ENCODE measurements around the gene KRTAP13-3. TPM values are rescaled to one million over a fixed set of nuclear protein-coding genes. Genes with fewer than 3 reads are reported as not detected.

Gene KRTAP13-3
- total RNA-seq, 1 donor from 2014 or later: not detected

Other genes with a start within 250 kb of the KRTAP13-3 start
- 9.6 TPM for gene CLDN8, start 209.8 kb downstream of the KRTAP13-3 start, total RNA-seq
- gene KRTAP24-1, start 143.0 kb downstream of the KRTAP13-3 start, total RNA-seq: 10.3 TPM
- not detected for gene KRTAP25-1, start 136.4 kb downstream of the KRTAP13-3 start, total RNA-seq
- gene KRTAP26-1, start 105.6 kb downstream of the KRTAP13-3 start, total RNA-seq: 3.6 TPM
- not detected for gene KRTAP27-1, start 88.2 kb downstream of the KRTAP13-3 start, total RNA-seq
- gene KRTAP23-1, start 77.3 kb downstream of the KRTAP13-3 start, total RNA-seq: not detected
- 2.9 TPM for gene KRTAP13-2, start 53.7 kb downstream of the KRTAP13-3 start, total RNA-seq
- 0.99 TPM for gene KRTAP13-1, start 29.9 kb downstream of the KRTAP13-3 start, total RNA-seq
- gene KRTAP13-4, start 4.3 kb upstream of the KRTAP13-3 start, total RNA-seq: not detected
- gene KRTAP15-1, start 14.3 kb upstream of the KRTAP13-3 start, total RNA-seq: not detected
- gene KRTAP19-1, start 54.4 kb upstream of the KRTAP13-3 start, total RNA-seq: 11.4 TPM
- gene KRTAP19-2, start 61.5 kb upstream of the KRTAP13-3 start, total RNA-seq: not detected
- 9.7 TPM for gene KRTAP19-3, start 66.1 kb upstream of the KRTAP13-3 start, total RNA-seq
- gene KRTAP19-4, start 71.2 kb upstream of the KRTAP13-3 start, total RNA-seq: not detected
- 25.9 TPM for gene KRTAP19-5, start 76.2 kb upstream of the KRTAP13-3 start, total RNA-seq
- gene KRTAP19-6, start 115.9 kb upstream of the KRTAP13-3 start, total RNA-seq: not detected
- not detected for gene KRTAP19-7, start 135.4 kb upstream of the KRTAP13-3 start, total RNA-seq
- gene KRTAP22-2, start 164.5 kb upstream of the KRTAP13-3 start, total RNA-seq: not detected
- not detected for gene KRTAP6-3, start 166.5 kb upstream of the KRTAP13-3 start, total RNA-seq
- gene KRTAP6-2, start 173.0 kb upstream of the KRTAP13-3 start, total RNA-seq: not detected
- gene KRTAP22-1, start 175.2 kb upstream of the KRTAP13-3 start, total RNA-seq: not detected
- not detected for gene KRTAP6-1, start 188.0 kb upstream of the KRTAP13-3 start, total RNA-seq
- not detected for gene KRTAP20-1, start 190.5 kb upstream of the KRTAP13-3 start, total RNA-seq
- not detected for gene KRTAP20-4, start 194.7 kb upstream of the KRTAP13-3 start, total RNA-seq
- 1.2 TPM for gene KRTAP20-2, start 209.3 kb upstream of the KRTAP13-3 start, total RNA-seq
- not detected for gene KRTAP20-3, start 216.9 kb upstream of the KRTAP13-3 start, total RNA-seq

All from skin of body (tissue), 1 donor.